NCI-H2107 treated with DMSO at 0.1 percent for 48 hours (cell line): ENCODE measurements around the gene BCR.

ENCODE experiments used
- DNase-seq: peaks from one replicate; lab custom pipeline; 2025; ENCODE audit not compliant: unreplicated experiment; lab: John Stamatoyannopoulos, UW

Gene BCR

DNA sequence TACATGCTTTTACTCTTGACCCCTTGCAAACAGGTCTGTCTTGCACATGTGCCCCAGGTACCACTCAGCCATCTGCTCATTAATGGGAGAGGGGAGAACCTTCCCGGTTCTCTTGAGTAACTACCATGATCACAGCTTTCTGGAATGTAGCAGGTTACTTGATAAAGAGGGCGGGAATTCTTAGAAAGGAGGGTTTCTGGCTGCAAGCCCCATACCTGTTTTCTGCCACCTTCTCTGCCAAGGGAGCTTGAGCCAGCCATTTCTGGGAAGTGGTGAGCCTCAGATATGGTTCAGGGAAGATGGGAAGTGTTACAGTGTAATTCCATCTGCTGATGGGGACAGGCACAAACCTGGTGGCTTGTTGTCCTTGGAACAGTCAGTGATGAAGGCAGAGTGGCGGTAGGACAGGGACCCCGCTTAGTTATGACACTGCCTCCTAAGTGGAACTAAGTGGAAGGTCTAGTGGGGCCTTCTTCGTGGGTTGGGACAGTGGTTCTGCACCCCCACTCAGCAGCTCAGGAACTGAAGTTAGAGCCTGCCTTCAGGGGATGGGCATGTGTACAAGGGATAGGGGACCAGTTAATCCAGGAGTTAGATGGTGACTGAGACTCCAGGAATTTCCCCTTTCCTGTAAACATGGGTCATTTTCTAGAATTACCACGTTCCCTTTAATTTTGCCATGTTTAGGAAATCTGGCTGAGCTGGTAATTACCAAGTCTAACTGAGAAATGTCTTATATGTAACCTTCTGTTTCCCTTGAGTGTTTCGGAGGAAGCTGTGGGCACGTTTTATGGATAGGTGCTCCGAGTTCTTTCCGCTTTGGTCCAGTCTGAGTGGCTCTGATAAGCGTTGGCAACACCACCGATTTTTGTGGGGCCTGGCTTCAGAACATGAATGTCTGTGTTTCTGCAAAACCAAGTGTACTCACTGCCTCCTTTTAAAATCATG is 35.3 kb downstream of the BCR start:
- no peak for DNase-seq

DNA sequence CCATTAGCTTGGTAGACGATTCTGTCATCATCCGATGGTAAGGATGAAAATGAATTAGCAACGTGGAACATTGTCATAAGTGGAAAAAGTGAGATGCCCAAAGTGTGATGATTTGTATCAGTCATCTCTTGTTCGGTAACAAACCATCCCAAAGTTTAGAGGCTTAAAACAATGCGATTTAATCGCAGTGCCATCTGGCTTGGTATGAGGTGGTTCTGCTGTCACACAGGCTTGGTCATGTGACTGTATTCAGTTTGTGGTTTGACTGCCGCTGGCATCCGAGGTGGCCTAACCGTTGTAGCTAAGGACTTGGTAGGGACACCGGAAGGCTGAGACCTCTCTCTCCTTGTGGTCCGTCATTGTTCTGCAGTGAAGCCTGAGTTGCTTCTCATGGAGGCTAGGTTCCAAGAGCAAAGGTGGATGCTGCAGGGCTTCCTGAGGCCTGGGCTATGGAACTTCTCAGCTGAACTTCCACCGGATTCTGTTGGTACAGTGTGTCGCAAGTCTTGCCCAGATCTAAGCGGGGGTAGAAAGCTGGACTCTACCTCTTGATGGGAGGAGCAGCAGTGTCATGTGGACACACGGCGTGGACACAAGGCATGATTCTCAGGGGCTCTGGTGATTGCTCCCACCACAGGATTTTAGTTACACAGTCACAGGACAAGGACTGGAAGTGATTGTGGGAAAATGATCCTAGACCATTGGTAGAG is 36.3 kb downstream of the BCR start:
- no peak for DNase-seq

DNA sequence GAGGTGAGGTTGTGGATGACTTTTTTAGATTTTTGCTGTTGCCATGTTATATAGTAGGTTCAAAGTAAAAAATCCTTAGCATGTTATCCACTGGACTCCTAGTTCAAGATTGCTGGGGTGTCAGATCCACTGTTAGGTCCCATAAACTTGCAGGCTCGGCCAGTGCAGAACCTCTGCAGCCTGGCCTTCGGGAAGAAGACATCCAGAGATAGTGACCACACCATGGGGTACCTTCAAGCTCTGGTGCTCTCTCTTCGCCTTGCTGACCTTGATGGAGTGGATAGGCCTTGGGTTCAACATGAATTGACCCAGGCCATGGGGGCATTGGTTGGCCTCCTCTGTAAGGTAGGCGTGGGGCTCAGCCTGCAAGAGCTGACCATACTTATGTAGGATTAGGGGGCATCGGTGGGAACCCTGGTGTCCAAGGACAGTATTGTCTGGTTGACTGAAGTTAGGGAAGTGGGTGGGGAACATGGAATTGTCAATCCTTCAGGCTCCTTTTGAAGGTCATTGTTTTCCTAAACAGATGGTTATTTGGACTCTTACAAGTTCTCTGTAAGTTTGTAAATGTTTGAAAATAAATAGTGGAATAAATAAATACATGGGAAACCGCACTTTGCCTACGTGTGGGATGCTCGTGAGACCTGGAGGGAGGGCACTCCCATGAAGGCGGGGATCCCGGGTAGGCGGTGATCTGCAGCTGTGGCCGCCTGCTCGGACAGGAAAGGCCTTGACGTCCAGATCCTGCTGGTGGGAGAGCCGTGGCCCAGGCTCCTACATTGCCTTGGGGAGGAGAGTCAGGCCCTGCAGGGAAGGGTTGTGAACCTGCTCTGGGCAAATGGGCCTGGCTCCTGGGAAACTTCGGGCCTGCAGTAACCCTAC is 37.1 kb downstream of the BCR start:
- no peak for DNase-seq

- no peak for DNase-seq
Measured at GRCh38 chr22:23218053-23218866, 38.0 kb downstream of the BCR start.

- DNase-seq = peak; percentile 23
Measured at GRCh38 chr22:23218867-23219251, 38.5 kb downstream of the BCR start.

DNA sequence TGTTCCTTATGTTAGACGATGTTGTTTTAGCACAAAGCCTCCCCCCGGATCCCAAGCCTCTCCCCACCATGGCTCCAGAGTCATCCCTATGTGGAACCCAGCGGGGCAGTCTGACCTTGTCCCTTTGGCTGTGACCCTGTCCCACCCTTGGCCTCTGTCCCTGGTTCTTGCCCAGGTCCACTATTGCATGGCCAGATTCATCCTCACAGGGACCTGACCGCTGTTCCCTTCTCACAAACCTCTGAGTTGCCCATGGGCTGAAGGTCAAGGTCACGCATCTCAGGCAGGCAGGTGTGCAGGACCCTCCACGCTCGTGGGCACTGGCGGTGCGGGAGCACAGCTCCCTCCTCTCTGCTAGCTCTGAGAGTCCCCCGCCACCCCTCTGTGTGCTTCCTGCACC is 39.0 kb downstream of the BCR start:
- no peak for DNase-seq

DNA sequence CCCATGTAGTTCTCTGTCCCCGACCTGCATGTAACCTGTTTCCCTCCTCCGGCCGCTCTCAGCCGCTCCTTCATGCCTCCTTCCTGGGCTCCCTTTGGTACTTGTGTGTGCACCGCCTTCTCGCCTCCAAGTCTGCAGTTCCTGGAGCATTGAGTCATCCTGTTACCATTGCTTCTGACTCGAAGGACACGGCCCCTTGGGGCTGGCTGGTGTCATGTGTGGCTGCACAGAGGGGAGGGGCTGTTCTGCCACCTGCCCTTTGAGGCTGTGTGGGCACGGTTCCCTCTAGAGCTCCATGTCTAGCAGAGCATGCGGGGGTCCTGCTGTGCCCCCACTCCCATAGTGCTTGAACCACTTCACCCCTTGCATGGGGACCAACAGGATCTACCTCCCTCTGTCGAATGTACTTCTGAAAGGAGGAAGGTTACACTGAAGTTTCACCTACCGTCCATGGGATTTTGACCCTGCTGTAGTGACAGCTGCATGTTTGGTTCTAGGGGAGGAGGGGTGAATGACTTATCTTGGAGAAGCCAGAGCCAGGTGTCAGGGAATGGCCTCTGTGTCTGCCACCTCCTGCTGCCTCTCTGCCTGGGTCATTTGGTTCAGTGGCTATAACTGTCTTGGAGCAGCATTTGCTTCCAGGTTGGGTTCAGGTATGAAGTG is 39.6 kb downstream of the BCR start:
- peak; percentile 55 for DNase-seq

DNA sequence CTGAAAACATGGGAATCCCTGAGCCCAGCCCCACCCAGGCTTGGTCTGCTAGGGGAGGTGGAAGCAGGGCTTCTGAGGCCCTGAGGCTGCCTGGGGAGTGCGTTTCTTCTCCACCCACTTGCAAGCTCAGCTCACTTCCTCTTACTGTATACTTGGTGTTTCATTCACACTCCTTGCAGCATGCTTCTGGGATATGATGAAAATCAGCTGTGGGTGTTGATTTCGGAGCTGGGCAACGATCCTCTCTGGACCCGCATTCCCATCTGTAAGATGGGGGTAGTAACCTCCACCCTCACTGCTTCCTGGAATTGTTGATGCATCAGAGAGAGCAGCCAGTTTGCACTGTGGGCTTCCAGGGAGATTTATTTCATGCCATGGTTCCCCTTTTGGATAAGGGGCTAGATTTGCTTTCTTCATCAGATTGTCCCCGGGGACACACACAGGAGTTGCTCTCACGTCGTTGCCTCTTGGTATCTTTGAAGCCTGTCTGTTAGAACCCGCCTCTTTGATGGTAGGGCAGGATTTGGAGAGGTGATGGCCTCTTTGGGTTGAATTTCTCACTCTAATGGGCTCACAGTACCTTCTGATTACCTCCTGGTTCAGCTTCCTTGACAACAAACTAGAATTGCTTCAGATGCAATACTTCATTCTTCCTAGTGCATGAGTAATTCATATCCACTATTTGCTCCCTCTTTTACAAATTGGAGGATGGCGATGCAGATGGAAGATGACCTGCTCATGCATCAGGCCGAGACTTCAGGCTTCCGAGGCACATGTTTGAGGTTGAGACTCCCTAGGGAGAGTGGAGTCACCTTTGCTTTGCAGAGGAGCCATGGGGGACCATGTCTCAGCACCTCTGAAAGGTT is 40.4 kb downstream of the BCR start:
- no peak for DNase-seq

- DNase-seq = no peak
Measured at GRCh38 chr22:23221351-23221804, 41.1 kb downstream of the BCR start.

DNA sequence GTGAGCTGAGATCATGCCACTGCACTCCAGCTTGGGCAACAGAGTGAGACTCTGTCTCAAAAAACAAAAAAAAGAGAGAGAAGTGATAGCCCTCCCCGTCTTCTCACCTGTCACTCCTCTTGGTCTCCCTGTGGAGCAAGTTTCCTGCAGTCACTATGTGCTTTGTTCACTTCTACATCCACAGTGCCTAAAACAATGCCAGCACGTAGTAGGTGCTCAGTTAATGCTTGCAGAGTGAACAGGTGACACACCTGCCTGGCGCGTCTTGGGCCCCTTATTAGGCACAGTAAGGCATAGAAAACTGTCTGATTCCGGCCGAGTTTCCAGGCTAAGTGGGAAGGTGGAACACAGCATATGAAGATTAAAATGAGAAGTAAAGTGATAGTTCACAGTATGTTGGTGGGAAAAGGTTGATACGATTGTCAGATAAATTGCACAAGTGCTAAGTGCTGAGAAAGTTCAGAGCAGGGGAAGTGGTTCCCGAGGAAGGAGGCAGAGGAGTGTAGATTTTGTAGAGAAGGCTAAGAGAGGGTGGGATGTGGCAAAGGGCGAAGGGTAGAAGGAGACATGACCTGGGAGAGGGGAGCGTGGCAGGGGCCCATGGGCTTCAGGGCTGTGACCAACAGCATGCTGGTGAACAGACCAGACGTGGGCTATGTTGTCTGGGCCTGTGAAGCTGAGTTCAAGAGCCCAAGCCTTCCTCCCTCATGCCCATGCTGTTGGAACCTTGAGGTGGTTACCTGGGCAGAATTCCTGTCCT is 41.9 kb downstream of the BCR start:
- no peak for DNase-seq

GRCh38 chr22:23222793-23223568 is 42.7 kb downstream of the BCR start:
- no peak for DNase-seq

DNA sequence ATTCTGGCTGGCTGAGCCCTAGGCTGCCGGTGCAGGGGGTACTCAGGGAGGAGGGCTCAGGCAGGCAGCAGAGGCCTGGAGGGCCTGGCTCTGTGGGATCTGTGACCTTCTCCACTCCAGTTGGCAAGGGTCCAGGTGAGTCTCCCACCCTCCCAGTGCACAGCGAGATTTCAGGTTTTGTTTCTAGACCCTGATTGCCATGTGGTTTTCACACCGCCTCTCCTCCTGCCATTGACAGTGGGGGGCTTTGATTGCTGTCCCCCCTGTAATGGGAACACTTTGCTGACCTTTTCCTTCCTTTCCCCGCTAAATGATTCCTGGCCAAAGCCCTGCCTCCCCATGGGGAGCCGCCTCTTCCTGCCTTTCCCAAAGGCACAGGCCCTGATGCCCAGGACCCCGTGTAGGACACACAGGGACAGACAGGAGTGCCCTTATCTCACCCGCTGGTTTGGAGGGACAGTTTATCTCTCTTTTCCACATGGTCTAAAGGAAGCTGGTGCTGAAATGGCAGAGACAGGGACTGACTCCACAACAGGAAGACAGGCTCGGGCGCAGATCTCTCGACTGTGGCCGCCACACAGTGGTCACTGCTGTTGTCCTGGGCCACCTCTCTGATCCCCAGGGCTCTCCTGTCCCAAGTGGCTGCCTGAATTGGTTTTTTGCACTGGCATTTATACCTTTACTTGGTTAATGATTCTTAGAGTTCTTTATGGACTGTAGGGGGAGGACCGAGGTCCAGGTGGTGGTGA is 43.4 kb downstream of the BCR start:
- no peak for DNase-seq

GRCh38 chr22:23224846-23225245 is 44.5 kb downstream of the BCR start:
- DNase-seq = no peak

- no peak for DNase-seq
Measured at GRCh38 chr22:23225337-23225723, 45.0 kb downstream of the BCR start.

DNA sequence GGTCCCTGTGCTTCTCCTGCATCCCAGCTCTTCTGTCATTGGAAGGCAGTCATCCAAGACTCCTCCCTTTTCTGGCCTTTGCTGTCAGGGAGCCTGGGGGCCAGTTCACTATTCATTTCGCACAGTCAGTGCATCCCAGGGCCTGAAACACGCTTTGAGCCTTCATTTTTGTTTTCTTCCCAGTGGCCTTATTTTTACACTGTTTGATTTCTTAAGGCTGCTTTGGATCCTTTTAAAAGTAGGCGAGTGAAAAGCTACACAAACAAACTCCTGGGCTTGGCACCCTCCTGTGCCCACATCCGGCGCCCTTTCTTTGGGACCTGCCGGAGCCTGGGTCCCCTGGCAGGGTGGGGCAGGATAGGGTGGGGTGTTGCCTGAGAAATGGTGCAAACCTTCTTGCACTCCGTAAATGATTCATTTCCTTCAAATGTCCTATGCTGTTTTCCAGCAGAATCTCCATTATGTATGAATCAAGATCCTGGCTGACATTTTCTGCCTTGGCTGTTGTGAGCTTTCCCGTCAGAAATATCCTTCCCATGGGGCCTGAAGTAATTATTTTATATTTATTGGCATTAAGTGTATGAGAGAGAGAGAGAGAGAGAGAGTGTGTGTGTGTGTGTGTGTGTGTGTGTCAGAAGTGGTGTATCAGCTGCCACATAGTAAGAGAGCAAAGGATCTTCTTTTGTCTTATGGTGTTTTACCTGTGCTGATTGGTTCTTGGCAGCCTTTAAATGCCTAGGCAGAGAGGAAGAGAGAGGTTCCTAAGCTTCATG is 45.6 kb downstream of the BCR start:
- DNase-seq = no peak

DNA sequence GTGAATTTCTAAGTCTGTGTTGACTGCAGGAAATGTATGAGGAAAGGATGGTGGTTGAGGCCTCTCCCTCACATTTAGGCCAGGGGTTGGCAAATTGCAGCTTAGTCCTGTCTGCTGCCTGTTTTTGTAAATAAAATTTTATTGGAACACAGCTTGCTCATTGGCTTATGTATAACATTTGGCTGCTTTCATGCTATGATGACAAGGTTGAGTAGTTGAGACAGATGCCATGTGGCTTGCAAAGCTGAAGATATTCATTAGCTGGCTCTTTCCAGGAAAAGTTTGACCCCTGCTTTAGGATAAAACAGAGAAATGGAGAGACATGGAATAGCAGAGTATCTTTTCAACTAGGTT is 46.2 kb downstream of the BCR start:
- DNase-seq = no peak
